HL-60 (cell line): ENCODE measurements around the gene FUT6.
A peak's percentile ranks its signal among the peaks of the same experiment; 100 is the strongest.
"Not testable (repeated sequence)": the region's sequence is repeated elsewhere in the genome, so short reads cannot be mapped to it uniquely, and the experiment has no call there.

Experiments used
- DNase-seq, 2 experiments: peaks; one replicate each; pipeline ENCODE4 v3.0.0-alpha.2; 2010 to 2020; ENCODE audit warnings: low read depth in 1 of 2, low spot score in 1 of 2
- H3K27ac ChIP-seq: fragments of 250-450 bp; sonication (Bioruptor Pico); replicated peaks from 2 replicates; pipeline ENCODE4 v1.5.1; 2020; ENCODE audit warnings: mild to moderate bottlenecking, moderate library complexity
- H3K27me3 ChIP-seq: fragments of 250-450 bp; sonication (Bioruptor Pico); 2 replicates; pipeline ENCODE4 v1.5.1; 2021; ENCODE audit warnings: mild to moderate bottlenecking, moderate library complexity; ENCODE audit not compliant: insufficient read depth, poor library complexity, severe bottlenecking
- H3K4me3 ChIP-seq: replicated peaks from 2 replicates; pipeline ENCODE4 v1.5.1; 2011; ENCODE audit warnings: mild to moderate bottlenecking, control low read depth, low read length; ENCODE audit not compliant: insufficient read depth
- GABPA ChIP-seq: IDR thresholded peaks from 2 replicates; pipeline ENCODE4 v1.6.1; 2012; ENCODE audit warnings: low read depth
- POLR2AphosphoS5 ChIP-seq: IDR thresholded peaks from 2 replicates; pipeline ENCODE4 v1.6.1; 2012; ENCODE audit warnings: low read depth
- REST ChIP-seq: IDR thresholded peaks from 2 replicates; pipeline ENCODE4 v1.6.1; 2012; ENCODE audit warnings: low read depth; ENCODE audit not compliant: insufficient replicate concordance
- SPI1 ChIP-seq: IDR thresholded peaks from 2 replicates; pipeline ENCODE4 v1.6.1; 2012; ENCODE audit warnings: low read depth, mild to moderate bottlenecking, borderline replicate concordance
- long read RNA-seq: library from polyadenylated mRNA; unstranded; transcript quantifications from one replicate; pipeline ENCODE4 v2.0.0, GENCODE V29; 2020
- TF ChIP-seq, protein P1 (sequence below): IDR thresholded peaks from one replicate; pipeline ENCODE4 v1.5.1; 2011; ENCODE audit warnings: low read length, control low read depth, inconsistent platforms; ENCODE audit not compliant: insufficient read depth

The FUT6 gene, protein sequence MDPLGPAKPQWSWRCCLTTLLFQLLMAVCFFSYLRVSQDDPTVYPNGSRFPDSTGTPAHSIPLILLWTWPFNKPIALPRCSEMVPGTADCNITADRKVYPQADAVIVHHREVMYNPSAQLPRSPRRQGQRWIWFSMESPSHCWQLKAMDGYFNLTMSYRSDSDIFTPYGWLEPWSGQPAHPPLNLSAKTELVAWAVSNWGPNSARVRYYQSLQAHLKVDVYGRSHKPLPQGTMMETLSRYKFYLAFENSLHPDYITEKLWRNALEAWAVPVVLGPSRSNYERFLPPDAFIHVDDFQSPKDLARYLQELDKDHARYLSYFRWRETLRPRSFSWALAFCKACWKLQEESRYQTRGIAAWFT
- long read RNA-seq, result 0 reads

DNA sequence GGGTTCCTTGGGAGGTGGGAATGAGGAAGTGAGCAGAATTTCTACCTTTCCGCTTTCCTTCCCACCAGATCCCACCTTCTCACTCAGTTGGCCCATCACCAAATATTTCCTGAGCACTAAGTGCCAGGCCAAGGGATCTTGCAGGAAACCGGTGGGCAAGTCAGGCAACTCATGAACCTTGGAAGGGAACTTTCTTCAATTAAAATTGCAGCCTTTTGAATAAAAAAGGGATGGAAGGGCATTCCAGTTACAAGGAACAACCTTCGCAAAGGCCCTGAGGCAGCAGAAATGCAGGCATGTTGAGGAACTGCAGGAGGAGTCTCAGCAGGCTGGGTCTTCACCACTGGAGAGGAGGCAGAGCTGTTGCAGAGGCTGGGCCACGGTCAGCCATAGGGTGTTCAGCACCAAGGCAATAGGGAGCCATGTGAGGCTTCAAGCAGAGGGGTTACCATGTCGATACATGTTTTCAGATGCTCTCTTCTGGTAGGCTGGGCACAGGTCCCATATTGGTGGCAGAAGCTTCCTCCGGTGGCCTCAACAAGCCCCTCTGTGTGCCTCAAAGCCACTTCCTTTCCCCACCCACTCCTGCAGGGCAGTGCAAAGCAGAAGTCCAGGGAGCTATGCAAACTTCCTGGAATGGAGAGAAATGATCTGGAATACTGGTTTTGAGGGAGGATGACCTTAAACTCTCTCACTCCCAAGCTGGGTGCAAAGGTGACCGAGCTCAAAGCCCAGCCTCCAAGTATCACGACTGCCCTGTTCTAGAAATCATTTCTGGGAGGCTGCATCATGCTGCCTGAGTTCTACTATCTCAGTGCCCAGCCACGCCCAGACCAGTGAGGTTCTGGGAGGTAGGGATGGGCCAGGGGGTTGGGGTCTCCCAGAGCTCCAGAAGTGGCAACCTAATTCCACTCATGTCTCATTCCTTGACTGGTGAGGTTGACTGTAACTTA lies at the start of gene FUT6:
FUT6 (minus strand) TSS at position 638 of the 953 bp plus-strand sequence. CDS start 7,135 bp downstream, outside the sequence.
- H3K27me3 ChIP-seq, result no peaks in the 10 kb centered on the region
- H3K4me3 ChIP-seq, result no peak within 1 kb of the TSS
- DNase-seq, result no peak
- TF ChIP-seq SPI1 (peak; percentile 35; the same call in 1 of the 2 replicates), REST (no peak)
- TF ChIP-seq, protein P1, sequence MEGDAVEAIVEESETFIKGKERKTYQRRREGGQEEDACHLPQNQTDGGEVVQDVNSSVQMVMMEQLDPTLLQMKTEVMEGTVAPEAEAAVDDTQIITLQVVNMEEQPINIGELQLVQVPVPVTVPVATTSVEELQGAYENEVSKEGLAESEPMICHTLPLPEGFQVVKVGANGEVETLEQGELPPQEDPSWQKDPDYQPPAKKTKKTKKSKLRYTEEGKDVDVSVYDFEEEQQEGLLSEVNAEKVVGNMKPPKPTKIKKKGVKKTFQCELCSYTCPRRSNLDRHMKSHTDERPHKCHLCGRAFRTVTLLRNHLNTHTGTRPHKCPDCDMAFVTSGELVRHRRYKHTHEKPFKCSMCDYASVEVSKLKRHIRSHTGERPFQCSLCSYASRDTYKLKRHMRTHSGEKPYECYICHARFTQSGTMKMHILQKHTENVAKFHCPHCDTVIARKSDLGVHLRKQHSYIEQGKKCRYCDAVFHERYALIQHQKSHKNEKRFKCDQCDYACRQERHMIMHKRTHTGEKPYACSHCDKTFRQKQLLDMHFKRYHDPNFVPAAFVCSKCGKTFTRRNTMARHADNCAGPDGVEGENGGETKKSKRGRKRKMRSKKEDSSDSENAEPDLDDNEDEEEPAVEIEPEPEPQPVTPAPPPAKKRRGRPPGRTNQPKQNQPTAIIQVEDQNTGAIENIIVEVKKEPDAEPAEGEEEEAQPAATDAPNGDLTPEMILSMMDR, result no peak
- no peak within 1 kb of the TSS for H3K27ac ChIP-seq

- not testable (repeated sequence) for H3K27ac ChIP-seq, H3K4me3 ChIP-seq, H3K27me3 ChIP-seq, DNase-seq
These were observed 44.7 kb upstream of the FUT6 start for GRCh38 chr19:5884065-5884811.

DNA sequence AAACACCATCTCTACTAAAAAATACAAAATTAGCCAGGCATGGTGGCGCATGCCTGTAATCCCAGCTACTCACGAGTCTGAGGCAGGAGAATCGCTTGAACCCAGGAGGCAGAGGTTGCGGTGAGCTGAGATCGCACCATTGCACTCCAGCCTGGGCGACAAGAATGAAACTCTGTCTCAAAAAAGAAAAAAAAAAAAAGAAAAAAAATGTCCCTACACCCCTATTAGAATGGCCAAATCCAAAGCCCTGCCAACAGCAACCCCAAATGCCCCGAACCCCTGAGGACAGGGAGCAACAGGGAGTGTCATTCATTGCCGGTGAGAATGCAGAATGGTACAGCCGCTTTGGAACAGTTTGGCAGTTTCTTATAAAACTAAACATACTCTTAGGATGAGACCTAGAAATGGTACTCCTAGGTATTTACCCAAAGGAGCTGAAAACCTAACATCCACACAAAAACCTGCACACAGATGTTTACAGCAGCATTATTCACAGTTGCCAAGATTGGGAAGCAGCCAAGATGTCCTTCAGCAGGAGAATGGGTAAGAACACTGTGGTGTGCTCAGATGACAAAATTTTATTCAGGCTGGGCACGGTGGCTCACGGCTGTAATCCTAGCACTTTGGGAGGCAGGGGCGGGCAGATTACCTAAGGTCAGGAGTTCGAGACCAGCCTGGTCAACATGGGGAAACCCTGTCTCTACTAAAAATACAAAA lies 43.8 kb upstream of the FUT6 start:
- not testable (repeated sequence) for DNase-seq, H3K27me3 ChIP-seq

DNA sequence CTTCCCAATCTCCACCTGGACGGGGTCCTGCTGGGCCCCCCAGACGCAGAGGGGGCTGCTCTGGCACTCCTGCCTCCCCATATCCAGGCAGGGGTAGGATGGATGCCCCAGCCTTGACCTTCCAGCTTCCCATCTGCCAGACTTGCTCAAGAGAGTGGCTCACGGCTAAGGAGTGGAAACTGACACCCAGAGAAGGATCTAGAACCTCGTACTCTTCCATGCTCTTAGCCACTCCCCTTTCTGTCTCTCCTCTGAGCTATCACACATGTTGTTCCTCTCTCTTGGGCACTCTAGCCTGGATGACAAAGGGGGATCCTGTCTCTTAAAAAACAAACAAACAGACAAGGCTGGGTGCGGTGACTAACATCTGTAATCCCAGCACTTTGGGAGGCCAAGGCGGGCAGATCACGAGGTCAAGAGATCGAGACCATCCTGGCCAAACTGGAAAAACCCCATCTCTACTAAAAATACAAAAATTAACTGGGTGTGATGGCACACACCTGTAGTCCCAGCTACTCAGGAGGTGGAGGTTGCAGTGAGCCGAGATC lies 43.0 kb upstream of the FUT6 start:
- DNase-seq, result no peak
- Histone ChIP-seq H3K27me3 (peaks cover 2% of the 10 kb centered on the region), H3K4me3 (no peak overlapping the region), H3K27ac (no peak overlapping the region)
- TF ChIP-seq SPI1, result no peak
- no peak for TF ChIP-seq REST
- TF ChIP-seq GABPA, result no peak
- no peak for TF ChIP-seq POLR2AphosphoS5
- TF ChIP-seq, protein P1, result no peak

More for the DNA sequence above, 43.8 kb upstream of the FUT6 start:
- not testable (repeated sequence) for H3K4me3 ChIP-seq, H3K27ac ChIP-seq
